Activated naive CD4-positive, alpha-beta T cell treated with anti-CD3 and anti-CD28 coated beads, Interleukin-2, amount 10 ng/mL, durations not matched to agents 5 hours and 36 hours (primary cell): ENCODE results near the gene DYDC1. TPM values are rescaled to one million over a fixed set of nuclear protein-coding genes. Genes with fewer than 3 reads are reported as not detected.

ENCODE experiments used
- total RNA-seq, 2 experiments: library from RNA; stranded (reverse); gene quantifications; one replicate each; pipeline ENCODE4 v1.2.3, GENCODE V29; 2021

DYDC1 gene
- not detected for total RNA-seq

GRCh38 chr10:80356563-80356988 is at the start of gene DYDC1, which contains the start of gene DYDC2:
DYDC1 (minus strand) TSS chr10:80356755; CDS start chr10:80352601, 4,154 bp downstream.
DYDC2 (plus strand) TSS chr10:80356781; CDS start chr10:80362444, 5,663 bp downstream.

DNA sequence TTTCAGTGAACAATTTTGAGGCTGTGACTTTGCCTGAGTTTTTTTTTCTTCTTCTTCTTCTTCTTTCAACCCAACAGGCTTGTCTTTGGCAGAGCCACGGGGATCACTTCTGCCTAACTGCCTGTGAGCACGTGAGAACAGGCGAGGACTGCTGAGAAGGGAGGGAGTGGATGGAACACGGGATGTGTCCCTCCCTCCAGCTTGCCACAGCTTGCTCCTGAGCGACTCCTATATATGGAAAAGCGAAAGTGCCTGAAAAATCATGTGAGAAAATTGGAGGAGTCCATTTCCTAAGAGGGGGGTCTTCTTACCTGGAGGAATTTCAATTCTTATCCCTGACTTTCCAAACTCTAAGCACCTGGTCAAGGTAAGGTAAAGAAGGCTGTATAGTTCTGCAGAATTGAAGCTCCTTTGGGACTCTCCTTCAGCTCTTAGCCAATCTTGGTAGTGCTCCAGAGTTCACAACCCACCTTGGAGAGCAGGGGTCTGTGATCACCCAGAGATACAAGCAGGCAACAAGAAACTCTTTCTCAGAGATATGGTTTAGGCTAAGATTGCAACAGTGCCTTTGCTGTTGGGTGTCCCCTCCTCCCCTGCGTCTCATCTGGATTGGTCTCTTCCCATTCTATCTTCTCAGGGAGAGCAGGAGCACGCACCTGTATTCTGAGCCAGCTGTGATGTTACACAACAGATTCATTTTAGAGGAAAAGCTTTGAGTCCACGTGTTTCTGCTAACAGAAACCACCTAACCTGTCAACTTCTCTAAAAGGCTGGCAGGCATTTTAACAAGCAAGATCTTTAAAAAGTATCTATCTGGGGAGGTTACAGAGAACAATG is 66.9 kb downstream of the DYDC1 start, which contains the start of gene MAT1A:
TSS of gene MAT1A (minus strand) at position 208 of the 837 bp plus-strand sequence. CDS start 235 bp downstream, outside the sequence.

Other genes starting within 250 kb of the DYDC1 start
- not detected for gene PLAC9, start 224.0 kb downstream of the DYDC1 start, total RNA-seq
- 100 to 1,000 TPM; 281 to 289 TPM for gene ANXA11, start 151.2 kb downstream of the DYDC1 start, total RNA-seq
- gene MAT1A, start 67.1 kb downstream of the DYDC1 start, total RNA-seq: not detected
- gene DYDC2, start within 50 bp of the DYDC1 start, total RNA-seq: not detected
- 1 to 10 TPM; 8.5 to 8.8 TPM for gene PRXL2A, start 51.8 kb upstream of the DYDC1 start, total RNA-seq
- gene TSPAN14, start 97.6 kb upstream of the DYDC1 start, total RNA-seq: 100 to 1,000 TPM; 138 to 145 TPM
- gene SH2D4B, start 181.1 kb upstream of the DYDC1 start, total RNA-seq: under 1 TPM; 0.10 to 0.15 TPM